Globus pallidus (tissue), 1 donor: Measurements from ENCODE around the gene CLEC7A.

Experiments
- DNase-seq: peaks from one replicate; pipeline ENCODE4 v3.0.0-alpha.2; 2015; ENCODE audit warnings: low spot score

Gene CLEC7A

DNA sequence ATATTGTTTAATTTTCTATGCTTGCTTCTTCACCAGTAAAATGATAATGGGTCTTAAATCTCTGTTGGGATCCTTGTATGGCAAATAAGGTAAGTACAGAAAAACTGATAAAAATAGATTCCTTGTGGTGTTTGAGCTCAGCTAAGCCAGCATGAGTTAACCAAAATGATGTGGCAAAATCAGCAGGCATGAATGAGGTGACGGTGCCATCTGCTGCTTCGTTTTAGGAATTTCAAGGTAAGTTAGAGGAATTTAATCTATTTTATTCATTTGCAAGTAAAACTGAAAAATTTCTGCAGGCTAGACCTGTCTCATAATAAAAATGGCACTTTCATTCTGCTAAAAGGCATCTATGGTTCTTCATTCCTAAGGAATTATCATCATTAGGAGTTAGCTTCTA, 10.0 kb upstream of the CLEC7A start:
- peak; percentile 58 for DNase-seq

DNA sequence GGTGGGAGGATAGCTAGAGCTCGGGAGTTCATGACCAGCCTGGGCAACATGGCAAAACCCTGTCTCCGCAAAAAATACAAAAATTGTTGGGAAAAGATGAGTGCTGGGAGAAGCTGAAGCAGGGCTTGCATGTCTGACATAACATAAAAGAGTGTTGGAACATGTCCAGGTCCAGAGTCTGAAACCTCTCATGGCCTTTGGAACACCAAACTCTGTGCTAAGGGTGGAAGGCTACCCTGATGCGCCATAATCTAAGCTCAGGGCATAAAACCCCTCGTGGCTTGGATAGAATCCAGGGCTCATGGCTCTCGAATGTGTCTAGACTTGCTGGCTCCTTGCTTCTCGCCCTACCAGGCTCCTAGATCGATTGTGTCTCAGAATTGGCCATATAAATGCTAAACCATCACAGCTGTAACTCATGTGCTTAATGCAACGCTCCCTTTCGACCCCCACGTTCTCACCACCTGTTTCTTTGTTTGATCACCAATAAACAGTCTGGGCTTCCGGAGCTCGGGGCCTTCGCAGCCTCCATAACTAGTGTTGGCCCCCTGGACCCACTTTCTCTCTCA, 6.7 kb upstream of the CLEC7A start:
- no peak for DNase-seq

DNA sequence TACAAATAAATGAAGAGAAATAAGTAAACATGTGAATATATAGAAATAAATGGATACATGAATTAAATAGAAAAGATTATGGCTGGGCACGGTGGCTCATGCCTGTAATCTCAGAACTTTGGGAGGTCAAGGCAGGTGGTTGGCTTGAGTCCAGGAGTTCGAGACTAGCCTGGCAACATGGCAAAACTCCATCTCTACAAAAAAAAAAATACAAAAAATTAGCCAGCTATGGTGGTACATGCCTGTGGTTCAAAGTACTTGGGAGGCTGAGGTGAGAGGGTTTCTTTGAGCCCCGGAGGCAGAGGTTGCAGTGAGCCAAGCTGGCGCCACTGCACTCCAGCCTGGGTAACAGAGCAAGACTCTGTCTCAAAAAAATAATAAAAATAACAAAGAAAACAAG, 5.1 kb upstream of the CLEC7A start:
- no peak for DNase-seq

DNA sequence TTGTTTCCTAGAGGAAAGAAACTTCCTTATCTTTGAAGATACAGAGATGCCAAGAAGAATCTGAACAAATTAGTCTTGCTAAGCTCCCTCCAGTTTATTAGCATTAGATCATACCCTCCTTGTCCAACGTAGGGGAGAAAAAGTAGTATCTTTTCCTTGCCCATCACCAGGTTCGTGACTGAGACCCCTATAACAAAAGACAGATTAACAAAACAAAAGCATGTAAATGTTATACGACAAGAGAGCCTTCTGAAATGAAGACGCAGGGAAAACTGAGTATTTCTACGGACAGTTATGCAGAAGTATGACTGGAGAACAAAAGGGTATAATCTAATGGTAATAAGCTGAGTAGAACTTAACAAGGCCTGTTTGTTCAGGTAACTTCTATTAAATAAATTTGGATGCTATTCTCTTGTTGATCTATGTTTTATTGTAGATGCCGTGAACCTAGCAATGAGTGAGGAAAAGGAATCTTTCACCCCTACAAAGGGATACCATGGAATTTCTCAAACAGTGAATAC, 2.9 kb upstream of the CLEC7A start:
- no peak for DNase-seq

DNA sequence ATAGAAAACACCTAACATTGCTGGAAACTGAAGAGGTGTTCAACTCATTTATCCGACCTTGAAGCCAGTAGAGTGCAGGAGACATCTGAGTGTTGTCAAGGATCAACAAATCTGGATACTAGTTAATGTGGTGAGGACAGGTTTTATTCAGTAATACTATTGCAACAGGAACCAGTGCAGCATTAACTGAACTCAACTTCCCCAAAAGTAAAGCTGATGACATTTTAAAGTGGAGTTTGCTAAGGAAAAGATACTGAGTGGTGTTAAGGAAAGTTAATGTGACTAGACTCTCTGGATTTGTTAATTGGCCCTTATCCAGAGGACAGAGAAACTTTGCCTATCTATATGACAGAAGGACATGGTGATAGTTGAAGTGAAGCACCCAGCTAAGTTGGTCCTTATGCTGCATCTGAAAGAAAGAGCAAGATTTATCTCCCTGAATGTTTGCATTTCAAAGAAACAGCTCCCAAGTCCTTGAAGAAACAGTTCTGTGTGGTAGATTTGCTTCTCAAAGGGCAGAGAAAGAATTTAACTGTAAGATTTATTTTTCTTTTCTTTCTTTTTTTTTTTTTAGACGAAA, 1.2 kb upstream of the CLEC7A start:
- DNase-seq = no peak

DNA sequence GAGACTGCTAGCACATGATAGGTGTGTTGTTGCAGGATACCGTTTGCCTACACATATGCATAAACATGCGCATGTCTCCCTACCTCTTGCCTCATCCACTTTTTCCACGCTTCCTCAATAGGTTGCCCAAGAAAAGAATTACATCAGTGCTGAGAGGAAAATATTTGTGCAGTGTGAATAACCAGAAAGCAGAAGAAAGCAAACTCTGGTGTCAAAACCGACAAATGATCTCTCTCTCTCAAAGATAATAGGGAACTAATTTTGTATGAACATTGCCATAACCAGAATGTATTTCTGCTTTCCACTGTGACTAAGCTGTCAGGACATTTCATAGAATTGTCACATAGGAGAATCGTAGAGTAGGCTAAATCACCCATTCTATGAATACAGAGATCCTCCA, 1.3 kb downstream of the CLEC7A start:
- DNase-seq = peak; percentile 39

DNA sequence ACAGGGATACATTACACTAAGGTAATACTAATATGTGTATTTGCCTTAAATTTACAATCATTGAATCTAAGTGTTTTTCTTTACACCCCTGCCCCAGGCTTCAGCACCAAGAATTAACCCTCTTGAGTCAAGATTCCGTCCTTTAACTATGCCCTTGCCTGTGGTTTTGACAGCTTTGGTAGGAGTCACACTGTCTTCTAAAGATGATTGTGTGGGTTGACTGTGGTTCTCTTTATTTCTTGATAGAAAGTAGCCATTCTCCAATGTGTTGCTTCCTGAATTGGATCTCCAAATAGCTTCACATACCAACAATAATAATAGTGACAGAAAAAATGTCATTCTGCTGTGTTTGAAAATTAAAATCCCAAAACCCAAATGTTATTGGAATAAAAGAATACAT, 3.6 kb downstream of the CLEC7A start:
- DNase-seq = no peak

DNA sequence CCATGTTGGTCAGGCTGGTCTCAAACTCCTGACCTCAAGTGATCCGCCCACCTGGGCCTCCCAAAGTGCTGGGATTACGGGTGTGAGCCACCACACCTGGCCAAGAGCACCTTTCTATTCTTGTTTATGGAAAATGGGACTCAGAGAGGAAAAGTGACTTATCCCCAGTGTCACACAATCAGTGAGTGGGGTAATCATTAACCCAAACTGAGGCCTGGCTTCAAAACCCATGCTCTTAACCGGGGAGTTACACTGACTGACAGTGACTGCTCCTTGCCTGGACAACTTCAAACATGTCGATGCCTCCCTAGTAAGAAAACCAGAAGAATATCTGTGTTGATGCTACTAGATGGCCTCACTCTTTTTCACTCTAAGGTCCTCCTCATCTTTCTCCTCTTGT, 7.3 kb downstream of the CLEC7A start:
- DNase-seq = no peak

DNA sequence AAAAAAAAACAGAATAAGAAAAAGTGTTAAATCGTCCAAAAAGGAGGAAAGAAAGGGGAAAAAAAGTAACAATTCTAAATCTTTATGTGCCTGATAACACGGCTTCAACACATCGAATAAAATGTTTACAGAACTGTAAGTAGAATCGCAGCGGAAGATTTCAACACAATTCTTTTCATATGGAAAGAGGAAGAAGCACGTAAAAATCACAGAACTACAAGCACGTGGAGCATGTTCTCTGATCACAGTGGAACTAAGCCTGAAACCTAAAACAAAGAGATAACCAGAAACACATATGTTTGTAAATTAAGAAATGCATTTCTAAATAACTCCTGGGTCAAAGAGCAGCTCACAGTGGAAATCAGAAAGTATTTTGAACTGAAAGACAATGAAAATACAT, 8.7 kb downstream of the CLEC7A start:
- peak; percentile 46 for DNase-seq

DNA sequence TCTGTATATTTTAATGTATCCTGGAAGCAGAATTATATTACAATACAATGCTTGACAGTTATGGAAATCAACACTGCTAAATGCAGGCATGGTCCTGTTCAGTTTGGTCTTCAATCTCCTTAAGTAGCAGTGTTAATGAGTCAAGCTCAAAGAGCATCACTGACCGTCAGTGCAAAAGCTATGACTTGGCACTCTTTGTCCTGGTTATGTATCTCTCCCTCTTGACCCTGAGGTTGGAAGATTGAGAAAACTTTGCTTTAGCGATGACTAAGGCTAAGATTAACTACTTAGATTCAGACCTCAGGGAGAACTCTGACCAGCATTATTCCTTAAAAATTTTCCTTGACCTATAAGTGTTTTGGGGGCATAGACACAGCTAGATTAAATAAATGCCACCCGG, 10.9 kb downstream of the CLEC7A start:
- no peak for DNase-seq

DNA sequence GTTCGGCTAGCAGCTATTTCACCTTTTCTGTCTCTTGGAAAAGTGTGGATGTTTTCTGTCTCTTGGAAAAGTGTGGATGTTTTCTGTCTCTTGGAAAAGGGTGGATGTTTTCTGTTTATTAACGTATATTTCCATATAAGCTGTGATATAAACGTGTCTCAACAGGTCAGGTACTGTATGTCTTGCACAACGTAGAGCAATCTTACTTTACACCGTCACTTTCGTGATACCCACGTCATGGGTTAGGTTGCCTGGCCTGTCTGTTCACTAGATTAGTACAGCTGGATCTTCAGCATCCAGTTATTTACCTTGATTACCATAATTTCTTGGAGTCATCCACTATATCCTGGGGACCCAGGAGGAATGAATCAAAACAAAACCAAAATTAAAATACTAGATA, 14.1 kb downstream of the CLEC7A start:
- no peak for DNase-seq

DNA sequence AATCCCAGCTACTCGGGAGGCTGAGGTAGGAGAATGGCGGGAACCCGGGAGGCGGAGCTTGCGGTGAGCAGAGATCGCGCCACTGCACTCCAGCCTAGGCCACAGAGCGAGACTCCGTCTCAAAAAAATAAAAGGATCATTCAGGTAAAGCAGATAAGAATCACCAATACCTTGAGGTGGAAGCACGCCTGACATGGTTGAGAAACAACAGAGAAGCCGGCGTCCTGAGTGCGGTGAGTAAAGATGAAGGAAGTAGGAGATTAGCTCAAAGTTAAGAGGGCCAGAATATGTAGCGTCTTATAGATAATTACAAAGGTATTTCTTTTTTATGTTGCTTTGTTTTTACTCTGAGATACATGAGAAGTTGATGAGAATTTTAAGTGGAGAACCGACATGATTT, 14.7 kb downstream of the CLEC7A start:
- DNase-seq = no peak

DNA sequence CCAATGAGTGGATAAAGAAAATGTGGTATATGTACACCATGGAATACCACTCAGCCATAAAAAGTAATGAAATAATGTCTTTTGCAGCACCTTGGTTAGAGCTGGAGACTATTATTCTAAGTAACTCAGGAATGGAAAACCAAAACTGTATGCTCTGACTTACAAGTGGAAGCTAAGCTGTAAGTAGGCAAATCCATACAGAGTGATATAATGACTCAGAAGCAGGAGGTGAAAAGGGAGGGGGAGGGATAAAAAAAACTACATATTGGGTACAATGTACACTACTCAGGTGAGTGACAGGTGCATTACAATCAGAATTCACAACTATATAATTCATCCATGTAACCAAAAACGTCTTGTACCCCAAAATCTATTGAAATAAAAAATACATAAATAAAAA, 16.1 kb downstream of the CLEC7A start:
- no peak for DNase-seq

DNA sequence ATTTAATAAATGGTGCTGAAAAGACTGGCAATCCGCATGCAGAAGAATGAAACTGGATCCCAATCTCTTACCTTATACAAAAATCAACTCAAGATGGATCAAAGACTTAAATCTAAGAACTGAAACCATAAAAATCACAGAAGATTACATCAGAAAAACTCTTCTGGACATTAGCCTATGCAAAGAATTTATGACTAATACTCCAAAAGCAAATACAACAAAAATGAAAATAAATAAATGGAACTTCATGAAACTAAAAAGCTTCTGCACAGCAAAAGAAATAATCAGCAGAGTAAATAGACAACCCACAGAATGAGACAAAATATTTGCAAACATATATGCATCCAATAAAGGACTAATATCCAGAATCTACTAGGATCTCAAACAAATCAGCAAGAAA, 16.9 kb downstream of the CLEC7A start:
- DNase-seq = no peak

DNA sequence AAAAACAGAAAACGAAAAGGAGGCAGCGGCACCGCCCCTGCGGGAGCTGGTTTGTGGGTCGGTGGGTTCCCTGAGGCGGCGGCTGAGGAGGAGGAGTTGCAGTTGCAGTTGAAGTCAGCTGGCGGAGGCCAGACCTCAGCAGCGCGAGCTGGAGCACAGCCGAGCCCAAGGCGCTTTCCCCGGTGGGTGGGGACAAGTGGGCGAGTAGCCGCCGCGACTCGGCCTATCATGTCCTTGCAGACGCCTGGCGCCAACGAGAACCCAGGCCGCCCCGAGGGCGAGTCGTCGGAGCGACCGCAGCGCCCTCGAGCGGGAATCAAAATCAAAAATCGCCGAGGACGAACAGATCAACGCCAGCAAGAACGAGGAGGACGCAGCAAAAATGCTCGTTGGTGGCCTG, 18.5 kb downstream of the CLEC7A start:
- DNase-seq = no peak

DNA sequence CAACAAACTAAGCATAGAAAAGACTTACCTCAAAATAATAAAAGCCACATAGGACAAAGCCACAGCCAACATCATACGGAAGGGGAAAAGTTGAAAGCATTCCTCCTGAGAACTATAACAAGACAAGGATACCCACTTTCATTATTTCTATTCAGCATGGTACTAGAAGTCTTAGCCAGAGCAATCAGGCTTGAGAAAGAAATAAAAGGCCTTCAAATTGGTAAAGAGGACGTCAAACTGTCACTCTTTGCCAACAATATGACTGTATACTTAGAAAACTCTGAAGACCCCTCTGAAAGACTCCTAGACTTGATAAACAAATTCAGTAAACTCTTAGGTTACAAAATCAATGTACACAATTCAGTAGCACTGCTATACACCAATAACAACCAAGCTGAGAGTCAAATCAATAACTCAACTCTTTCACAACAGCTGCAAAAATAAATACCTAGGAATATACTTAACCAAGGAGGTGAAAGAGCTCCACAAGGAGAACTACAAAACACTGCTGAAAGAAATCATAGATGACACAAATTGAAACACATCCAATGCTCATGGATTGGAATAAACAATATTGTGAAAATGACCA, 19.6 kb downstream of the CLEC7A start:
- DNase-seq = no peak

DNA sequence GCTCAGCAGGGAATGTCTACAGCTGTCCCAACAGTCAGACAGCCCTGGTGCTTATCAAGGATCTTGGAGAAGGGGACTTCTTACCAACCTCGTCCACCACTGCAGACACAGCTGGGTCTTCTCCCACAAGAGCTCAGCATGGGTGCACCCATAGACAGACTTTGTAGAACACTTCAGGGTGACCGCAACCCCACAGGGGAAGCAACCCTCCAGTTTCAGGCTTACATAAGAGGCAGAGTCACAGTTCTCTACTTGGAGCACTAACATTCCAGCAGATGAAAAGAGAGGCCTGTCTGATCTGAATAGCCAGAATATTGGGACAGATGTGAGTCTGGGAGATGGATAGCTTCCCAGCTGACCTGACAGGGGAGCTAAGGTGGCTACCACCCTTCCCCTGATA, 27.7 kb downstream of the CLEC7A start:
- DNase-seq = peak; percentile 31

DNA sequence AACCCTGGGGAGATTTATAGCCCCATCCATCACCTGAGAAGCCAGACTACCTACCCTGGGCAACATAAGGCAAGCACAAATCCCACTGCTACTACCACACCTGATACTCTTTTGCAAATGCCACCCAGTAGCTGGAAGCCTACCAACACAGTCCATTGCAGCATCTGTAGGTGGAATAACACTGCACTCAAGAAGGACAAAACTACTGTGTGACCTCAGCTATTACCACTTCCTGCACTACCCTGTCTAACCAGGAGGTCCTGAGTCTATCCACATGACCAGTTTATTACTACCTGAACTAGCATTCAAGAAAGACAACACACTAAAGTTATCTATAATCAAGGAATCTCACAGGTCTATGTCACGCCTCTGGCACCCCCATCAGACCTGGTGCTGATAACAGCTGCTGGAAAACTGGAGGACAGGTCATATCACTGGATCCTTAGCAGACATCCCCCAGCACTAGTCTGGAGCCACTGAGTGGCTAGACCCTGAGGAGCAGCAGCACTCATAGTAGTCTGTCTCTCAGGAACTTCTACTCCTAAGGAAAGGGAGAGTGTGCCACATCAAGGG, 28.3 kb downstream of the CLEC7A start:
- DNase-seq = no peak

DNA sequence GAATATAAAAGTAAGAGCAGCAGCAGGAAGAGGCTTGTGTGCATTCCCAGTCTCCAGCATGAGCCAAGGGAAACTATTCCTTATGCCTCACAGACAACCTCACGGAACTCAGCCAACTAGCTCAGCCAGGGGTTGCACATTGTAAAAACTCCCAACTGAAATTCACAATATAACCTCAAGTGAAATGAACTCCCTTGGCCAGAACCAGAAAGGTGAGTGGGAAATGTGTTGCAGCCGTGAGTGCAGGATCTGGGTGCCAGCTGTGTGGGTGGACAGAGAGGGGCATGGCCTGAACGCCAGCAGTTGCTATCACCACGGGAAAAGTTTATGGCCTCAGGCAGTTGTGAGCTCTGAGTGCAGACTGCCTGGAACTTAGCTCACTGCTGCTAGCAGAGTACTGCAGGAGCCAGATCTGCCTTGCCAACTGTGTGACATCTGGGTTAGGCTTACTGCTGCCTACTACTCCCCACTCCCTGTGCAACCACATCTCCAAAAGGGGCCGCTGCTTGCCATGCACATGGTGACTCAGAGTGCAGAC, 28.9 kb downstream of the CLEC7A start:
- no peak for DNase-seq

DNA sequence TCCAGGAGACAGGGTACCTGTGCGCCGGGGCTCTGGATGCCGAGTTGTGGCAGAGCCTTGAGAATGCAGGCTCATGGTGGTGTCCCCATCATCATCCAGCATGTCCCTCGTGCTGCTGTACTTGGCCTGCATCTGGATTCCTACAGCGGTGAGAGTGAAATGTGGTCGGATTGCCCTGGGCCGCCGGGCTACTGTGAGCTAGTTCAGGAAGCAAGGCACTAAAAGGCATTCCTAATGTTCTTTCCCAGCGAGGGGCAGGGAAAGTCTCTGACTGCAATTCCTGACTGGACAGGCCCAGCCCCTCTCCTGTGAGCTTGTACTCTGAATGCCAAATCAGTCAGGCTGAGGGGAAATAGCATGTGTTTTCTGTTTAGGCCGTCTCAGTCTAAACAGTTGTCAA, 31.2 kb downstream of the CLEC7A start, which contains the start of gene CLEC1A:
TSS of gene CLEC1A (minus strand) at position 195 of the 400 bp plus-strand sequence. CDS start at position 132, 63 bp downstream.
- no peak for DNase-seq

DNA sequence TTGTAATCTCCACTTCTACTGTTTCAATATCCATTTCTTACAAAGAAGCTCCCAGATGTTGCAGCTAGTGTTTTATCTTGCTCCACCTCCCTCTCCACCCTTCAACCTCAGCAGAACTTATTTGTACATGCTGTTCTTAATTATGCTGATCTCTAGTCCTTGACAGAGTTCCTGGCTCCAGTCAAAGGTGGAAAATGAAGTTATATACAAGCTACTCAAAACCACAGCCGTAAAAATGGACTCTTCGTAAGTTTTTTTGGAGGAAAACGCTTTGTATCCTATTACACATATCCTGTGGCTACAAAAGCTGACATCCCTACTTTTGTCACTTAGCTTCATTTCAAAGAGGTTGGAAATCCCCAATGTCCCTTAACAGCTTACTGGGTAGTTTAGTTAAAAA, 32.5 kb downstream of the CLEC7A start:
- no peak for DNase-seq

DNA sequence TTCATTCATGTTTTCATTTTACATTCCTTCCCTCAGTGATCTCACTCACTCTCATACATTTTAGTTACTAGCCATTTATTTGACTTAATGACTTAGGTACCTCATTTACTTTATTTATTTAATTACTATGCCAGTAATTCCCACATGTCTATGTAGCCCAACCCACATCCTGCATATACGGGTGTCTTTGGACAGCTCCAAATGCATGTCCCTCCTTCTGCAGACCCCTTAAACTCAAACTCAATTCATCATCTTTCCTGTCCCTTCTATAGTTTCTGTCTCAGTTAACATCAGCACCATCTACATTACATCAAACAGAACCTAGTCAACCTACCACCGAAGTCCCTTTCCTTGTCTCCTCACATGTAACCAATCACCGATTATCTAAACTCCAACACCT, 34.0 kb downstream of the CLEC7A start:
- DNase-seq = no peak
